ENCODE measurements around the gene CTNNA1. TPM values are rescaled to one million over a fixed set of nuclear protein-coding genes. Genes with fewer than 3 reads are reported as not detected.
"Not testable (repeated sequence)": the region's sequence is repeated elsewhere in the genome, so short reads cannot be mapped to it uniquely, and the experiment has no call there.

The CTNNA1 gene
- total RNA-seq, 1 experiment from 2014 or later = 392 TPM

DNA sequence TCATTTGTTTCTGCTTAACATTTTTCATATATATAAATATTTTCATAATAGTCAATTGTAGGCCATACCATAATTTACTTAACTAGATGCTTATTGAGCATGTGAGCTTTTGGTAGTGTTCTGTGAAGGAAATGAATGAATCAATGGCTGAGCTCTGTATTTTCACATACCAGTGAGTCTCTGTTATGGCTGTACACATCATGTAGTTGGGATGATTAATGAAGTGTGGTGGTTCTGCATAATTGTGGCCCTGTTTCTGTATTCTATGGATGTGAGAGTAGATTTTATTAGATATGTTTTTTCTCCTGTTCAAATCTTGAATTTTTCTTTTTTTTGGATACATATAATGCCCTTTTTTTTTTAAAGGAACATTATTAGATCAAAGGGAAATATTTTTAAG, 56.2 kb downstream of the CTNNA1 start:
- Mint-ChIP-seq H3K27ac (ENCODE audit: unreplicated experiment) (no peak overlapping the region), H3K4me3 (ENCODE audit: unreplicated experiment) (no peak overlapping the region), H3K27me3 (ENCODE audit: insufficient read depth, unreplicated experiment) (no peaks in the 10 kb centered on the region), H3K36me3 (ENCODE audit: insufficient read depth, unreplicated experiment) (peaks cover 75% of the 10 kb centered on the region), H3K9me3 (ENCODE audit: unreplicated experiment) (no peaks in the 10 kb centered on the region), H3K4me1 (ENCODE audit: low read depth, unreplicated experiment) (peaks cover 18% of the 10 kb centered on the region)
- Histone ChIP-seq H3K27me3 (replicated peaks; ENCODE audit: control insufficient read depth, insufficient read depth, low read length) (no peaks in the 10 kb centered on the region), H3K9me3 (no peaks in the 10 kb centered on the region), H3K4me3 (ENCODE audit: low read depth, low read length) (no peak overlapping the region), H3K4me1 (peaks cover 29% of the 10 kb centered on the region), H3K36me3 (ENCODE audit: control insufficient read depth, insufficient read depth, low read length) (no peaks in the 10 kb centered on the region; the same call in 1 of the 2 replicates)
- ChIA-PET POLR2A (interaction anchor here (0.5 kb wide), 1 partner anchor 539 kb away, joined by 5 read pairs; no protein-coding TSS in a partner anchor), CTCF (interaction anchor here (0.5 kb wide), 1 partner anchor 259 kb away, joined by 3 read pairs; no protein-coding TSS in a partner anchor)
- intact Hi-C loops (cut with micrococcal nuclease; ENCODE audit: unreplicated experiment) = no loop called here
- no peak for DNase-seq
- no TSS peak for BruUV-seq (replicated peaks)
- TF ChIP-seq, protein P1, sequence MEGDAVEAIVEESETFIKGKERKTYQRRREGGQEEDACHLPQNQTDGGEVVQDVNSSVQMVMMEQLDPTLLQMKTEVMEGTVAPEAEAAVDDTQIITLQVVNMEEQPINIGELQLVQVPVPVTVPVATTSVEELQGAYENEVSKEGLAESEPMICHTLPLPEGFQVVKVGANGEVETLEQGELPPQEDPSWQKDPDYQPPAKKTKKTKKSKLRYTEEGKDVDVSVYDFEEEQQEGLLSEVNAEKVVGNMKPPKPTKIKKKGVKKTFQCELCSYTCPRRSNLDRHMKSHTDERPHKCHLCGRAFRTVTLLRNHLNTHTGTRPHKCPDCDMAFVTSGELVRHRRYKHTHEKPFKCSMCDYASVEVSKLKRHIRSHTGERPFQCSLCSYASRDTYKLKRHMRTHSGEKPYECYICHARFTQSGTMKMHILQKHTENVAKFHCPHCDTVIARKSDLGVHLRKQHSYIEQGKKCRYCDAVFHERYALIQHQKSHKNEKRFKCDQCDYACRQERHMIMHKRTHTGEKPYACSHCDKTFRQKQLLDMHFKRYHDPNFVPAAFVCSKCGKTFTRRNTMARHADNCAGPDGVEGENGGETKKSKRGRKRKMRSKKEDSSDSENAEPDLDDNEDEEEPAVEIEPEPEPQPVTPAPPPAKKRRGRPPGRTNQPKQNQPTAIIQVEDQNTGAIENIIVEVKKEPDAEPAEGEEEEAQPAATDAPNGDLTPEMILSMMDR (IDR thresholded peaks at IDR 0.05; ENCODE audit: insufficient read depth in 1 of 2, low read depth in 1 of 2, low read length in 1 of 2, severe bottlenecking in 1 of 2, unreplicated experiment in 1 of 2) = no peak

DNA sequence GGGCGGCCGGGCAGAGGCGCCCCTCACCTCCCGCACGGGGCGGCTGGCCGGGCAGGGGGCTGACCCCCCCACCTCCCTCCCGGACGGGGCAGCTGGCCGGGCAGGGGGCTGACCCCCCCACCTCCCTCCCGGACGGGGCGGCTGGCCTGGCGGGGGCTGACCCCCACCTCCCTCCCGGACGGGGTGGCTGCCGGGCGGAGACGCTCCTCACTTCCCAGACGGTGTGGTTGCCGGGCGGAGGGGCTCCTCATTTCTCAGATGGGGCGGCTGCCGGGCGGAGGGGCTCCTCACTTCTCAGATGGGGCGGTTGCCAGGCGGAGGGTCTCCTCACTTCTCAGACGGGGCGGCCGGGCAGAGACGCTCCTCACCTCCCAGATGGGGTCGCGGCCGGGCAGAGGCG, 57.6 kb downstream of the CTNNA1 start:
- intact Hi-C loops (cut with micrococcal nuclease; ENCODE audit: unreplicated experiment); H3K27ac Mint-ChIP-seq (ENCODE audit: unreplicated experiment); H3K36me3 ChIP-seq (ENCODE audit: control insufficient read depth, insufficient read depth, low read length); DNase-seq; H3K9me3 ChIP-seq; H3K9me3 Mint-ChIP-seq (ENCODE audit: unreplicated experiment); H3K4me3 Mint-ChIP-seq (ENCODE audit: unreplicated experiment); H3K27me3 ChIP-seq (replicated peaks; ENCODE audit: control insufficient read depth, insufficient read depth, low read length); H3K4me3 ChIP-seq (ENCODE audit: low read depth, low read length); H3K27me3 Mint-ChIP-seq (ENCODE audit: insufficient read depth, unreplicated experiment); BruUV-seq (replicated peaks); POLR2A ChIA-PET; CTCF ChIA-PET: not testable (repeated sequence)
- Mint-ChIP-seq H3K4me1 (ENCODE audit: low read depth, unreplicated experiment) (peaks cover 22% of the 10 kb centered on the region), H3K36me3 (ENCODE audit: insufficient read depth, unreplicated experiment) (peaks cover 81% of the 10 kb centered on the region)
- peaks cover 16% of the 10 kb centered on the region for H3K4me1 ChIP-seq

DNA sequence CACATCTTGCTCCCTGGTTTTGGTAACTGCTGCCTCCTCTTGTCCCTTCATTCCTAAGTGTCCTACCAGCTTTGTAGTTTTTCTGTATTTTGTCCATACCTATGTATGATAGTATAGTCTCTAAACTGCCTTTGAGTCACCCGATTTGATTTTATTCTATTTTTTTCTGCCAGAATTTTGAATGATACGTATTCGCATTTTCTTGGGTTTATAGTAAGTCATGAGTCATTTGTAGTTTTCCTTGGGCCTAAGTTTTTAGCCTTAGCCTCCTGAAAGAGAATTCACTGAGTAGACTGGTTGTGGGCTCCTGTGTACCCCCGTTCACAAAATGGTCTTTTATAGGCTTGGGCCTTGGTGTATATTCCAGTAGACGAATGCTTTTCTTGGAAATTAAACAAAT, 62.3 kb downstream of the CTNNA1 start:
- H3K4me3 ChIP-seq (ENCODE audit: low read depth, low read length) = no peak overlapping the region
- Mint-ChIP-seq H3K27ac (ENCODE audit: unreplicated experiment) (no peak overlapping the region), H3K4me3 (ENCODE audit: unreplicated experiment) (no peak overlapping the region), H3K36me3 (ENCODE audit: insufficient read depth, unreplicated experiment) (peaks cover 87% of the 10 kb centered on the region), H3K4me1 (ENCODE audit: low read depth, unreplicated experiment) (peaks cover 23% of the 10 kb centered on the region), H3K9me3 (ENCODE audit: unreplicated experiment) (no peaks in the 10 kb centered on the region), H3K27me3 (ENCODE audit: insufficient read depth, unreplicated experiment) (no peaks in the 10 kb centered on the region)
- TF ChIP-seq, protein P1 (IDR thresholded peaks at IDR 0.05; ENCODE audit: insufficient read depth in 1 of 2, low read depth in 1 of 2, low read length in 1 of 2, severe bottlenecking in 1 of 2, unreplicated experiment in 1 of 2) = no peak
- H3K27me3 ChIP-seq (replicated peaks; ENCODE audit: control insufficient read depth, insufficient read depth, low read length) = no peaks in the 10 kb centered on the region
- BruUV-seq (replicated peaks) = no TSS peak
- H3K9me3 ChIP-seq = no peaks in the 10 kb centered on the region
- POLR2A ChIA-PET = no interaction called here
- CTCF ChIA-PET = no interaction called here
- intact Hi-C loops (cut with micrococcal nuclease; ENCODE audit: unreplicated experiment) = no loop called here
- peaks cover 13% of the 10 kb centered on the region for H3K4me1 ChIP-seq
- peaks cover 1% of the 10 kb centered on the region for H3K36me3 ChIP-seq (ENCODE audit: control insufficient read depth, insufficient read depth, low read length)
- no peak for DNase-seq

DNA sequence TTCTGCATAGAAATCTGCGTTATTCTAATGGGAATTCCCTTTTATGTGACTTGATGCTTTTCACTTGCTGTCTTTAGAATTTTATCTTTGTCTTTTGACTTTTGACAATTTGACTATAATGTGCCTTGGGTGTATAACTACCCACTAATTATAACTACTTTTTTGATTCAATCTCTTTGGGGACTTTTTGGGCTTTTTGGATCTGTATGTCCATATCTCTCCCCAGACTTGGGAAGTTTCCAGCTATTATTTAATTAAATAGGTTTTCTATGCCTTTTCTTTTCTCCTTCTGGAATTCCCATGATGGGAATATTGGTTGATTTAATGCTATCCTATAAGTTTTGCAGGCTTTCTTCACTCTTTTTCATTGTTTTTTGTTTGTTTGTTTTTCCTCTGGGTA, 64.0 kb downstream of the CTNNA1 start:
- Histone ChIP-seq H3K36me3 (ENCODE audit: control insufficient read depth, insufficient read depth, low read length) (peaks cover 1% of the 10 kb centered on the region), H3K4me1 (peaks cover 13% of the 10 kb centered on the region), H3K27me3 (replicated peaks; ENCODE audit: control insufficient read depth, insufficient read depth, low read length) (no peaks in the 10 kb centered on the region), H3K4me3 (ENCODE audit: low read depth, low read length) (no peak overlapping the region), H3K9me3 (no peaks in the 10 kb centered on the region)
- POLR2A ChIA-PET = no interaction called here
- H3K9me3 Mint-ChIP-seq (ENCODE audit: unreplicated experiment) = no peaks in the 10 kb centered on the region
- H3K36me3 Mint-ChIP-seq (ENCODE audit: insufficient read depth, unreplicated experiment) = peaks cover 70% of the 10 kb centered on the region
- CTCF ChIA-PET = no interaction called here
- no peak overlapping the region for H3K4me3 Mint-ChIP-seq (ENCODE audit: unreplicated experiment)
- DNase-seq = no peak
- peaks cover 32% of the 10 kb centered on the region for H3K4me1 Mint-ChIP-seq (ENCODE audit: low read depth, unreplicated experiment)
- TF ChIP-seq, protein P1 (IDR thresholded peaks at IDR 0.05; ENCODE audit: insufficient read depth in 1 of 2, low read depth in 1 of 2, low read length in 1 of 2, severe bottlenecking in 1 of 2, unreplicated experiment in 1 of 2) = no peak
- H3K27me3 Mint-ChIP-seq (ENCODE audit: insufficient read depth, unreplicated experiment) = no peaks in the 10 kb centered on the region
- intact Hi-C loops (cut with micrococcal nuclease; ENCODE audit: unreplicated experiment) = no loop called here
- BruUV-seq (replicated peaks) = no TSS peak
- no peak overlapping the region for H3K27ac Mint-ChIP-seq (ENCODE audit: unreplicated experiment)
